ENCODE data around the gene MTFMT.

Gene MTFMT

GRCh38 chr15:65067317-65067644, 37.8 kb upstream of the MTFMT start:
- DNase-seq (ENCODE audit: low read depth) = no peak
- peak overlapping the region; percentile 16 for H3K4me3 ChIP-seq (ENCODE audit: control insufficient read depth, low read depth, low read length)
- TF ChIP-seq, protein P1, sequence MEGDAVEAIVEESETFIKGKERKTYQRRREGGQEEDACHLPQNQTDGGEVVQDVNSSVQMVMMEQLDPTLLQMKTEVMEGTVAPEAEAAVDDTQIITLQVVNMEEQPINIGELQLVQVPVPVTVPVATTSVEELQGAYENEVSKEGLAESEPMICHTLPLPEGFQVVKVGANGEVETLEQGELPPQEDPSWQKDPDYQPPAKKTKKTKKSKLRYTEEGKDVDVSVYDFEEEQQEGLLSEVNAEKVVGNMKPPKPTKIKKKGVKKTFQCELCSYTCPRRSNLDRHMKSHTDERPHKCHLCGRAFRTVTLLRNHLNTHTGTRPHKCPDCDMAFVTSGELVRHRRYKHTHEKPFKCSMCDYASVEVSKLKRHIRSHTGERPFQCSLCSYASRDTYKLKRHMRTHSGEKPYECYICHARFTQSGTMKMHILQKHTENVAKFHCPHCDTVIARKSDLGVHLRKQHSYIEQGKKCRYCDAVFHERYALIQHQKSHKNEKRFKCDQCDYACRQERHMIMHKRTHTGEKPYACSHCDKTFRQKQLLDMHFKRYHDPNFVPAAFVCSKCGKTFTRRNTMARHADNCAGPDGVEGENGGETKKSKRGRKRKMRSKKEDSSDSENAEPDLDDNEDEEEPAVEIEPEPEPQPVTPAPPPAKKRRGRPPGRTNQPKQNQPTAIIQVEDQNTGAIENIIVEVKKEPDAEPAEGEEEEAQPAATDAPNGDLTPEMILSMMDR (conservative IDR thresholded peaks at IDR 0.05; ENCODE audit: control insufficient read depth, insufficient read depth, low read depth, low read length) = no peak

DNA sequence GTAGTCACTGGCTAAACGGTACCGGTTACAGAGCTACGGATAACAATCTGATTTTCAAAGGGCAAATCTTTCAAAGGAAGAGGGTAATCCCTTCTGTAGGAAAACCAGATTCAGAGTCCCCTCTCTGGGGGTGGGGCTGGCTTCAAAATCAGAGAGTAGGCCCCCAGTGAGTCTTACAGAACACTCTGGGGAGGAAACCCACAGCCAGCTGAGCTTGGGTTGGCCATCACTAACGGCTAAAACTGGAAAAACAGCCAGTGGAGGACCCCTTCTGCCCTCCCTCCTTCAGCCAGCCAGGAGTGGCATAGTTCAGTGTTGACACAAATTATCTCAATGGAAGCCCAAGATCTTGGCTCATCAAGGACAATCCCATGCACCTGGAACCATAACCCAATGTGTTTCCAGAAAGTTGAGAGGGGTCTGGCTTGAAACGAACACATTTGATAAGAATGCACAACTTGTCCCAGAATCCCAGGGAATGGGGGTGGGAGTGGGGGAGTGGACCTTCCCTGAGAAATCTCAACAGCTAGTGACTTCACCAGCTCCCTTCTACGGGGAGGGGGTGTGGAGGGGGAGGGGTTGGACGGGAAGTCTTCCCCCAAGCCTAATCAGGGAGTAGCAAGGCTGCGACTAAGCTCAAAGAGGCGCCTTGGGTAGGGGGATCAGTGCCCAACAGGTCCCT, 37.3 kb upstream of the MTFMT start:
- no peak overlapping the region for H3K4me3 ChIP-seq (ENCODE audit: control insufficient read depth, low read depth, low read length)
- TF ChIP-seq, protein P1 (conservative IDR thresholded peaks at IDR 0.05; ENCODE audit: control insufficient read depth, insufficient read depth, low read depth, low read length) = no peak
- DNase-seq (ENCODE audit: low read depth) = no peak

DNA sequence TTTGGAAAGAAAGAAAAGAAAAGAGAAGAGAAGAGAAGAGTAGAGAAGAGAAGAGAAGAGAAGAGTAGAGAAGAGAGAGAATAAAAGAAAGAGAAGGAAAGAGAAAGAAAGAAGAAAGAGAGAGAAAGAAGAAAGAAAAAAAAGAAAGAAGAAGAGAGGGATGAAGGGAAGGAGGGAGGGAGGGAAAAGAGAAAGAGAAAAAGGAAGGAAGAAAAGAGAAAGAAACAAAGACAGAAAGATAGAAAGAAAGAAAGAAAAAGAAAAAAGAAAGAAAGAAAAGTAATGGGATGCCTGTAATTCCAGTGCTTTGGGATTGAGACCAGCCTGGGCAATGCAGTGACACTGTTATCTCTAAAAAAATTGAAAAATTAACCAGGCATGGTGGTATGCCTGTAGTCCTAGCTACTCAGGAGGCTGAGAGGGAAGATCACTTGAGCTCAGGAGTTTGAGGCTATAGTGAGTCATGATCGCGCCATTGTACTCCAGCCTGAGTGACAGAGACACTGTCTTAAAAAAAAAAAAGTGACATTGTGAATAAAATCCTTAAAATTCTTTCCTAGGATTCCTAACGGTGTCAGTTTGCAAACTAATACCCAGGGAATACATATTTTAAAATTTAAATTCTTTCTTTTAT, 36.7 kb upstream of the MTFMT start:
- DNase-seq (ENCODE audit: low read depth) = peak; percentile 50
- TF ChIP-seq, protein P1 (conservative IDR thresholded peaks at IDR 0.05; ENCODE audit: control insufficient read depth, insufficient read depth, low read depth, low read length) = no peak
- no peak overlapping the region for H3K4me3 ChIP-seq (ENCODE audit: control insufficient read depth, low read depth, low read length)

- TF ChIP-seq, protein P1 (conservative IDR thresholded peaks at IDR 0.05; ENCODE audit: control insufficient read depth, insufficient read depth, low read depth, low read length) = no peak
- DNase-seq (ENCODE audit: low read depth) = no peak
- H3K4me3 ChIP-seq (ENCODE audit: control insufficient read depth, low read depth, low read length) = no peak overlapping the region
Measured at GRCh38 chr15:65062726-65063125, 33.3 kb upstream of the MTFMT start.

DNA sequence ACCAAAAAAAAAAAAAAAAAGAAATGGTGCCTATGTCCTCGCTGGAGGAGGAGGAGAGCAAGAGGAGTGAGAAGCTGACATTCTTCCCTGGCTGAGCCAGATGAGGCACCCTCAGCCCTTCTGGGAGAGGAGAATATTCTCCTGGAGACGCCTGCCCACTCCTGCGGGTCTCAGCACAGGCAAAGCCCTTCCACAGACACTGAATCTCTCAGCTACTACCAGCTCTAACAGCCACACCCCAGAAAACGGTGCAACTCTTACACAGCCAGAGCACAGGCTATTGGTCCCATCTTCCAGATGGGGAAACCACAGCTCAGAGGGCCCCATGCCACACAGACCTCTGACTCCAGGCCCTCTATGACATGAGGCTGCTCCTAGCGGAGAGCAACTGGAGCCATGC, 32.6 kb upstream of the MTFMT start:
- TF ChIP-seq, protein P1 (conservative IDR thresholded peaks at IDR 0.05; ENCODE audit: control insufficient read depth, insufficient read depth, low read depth, low read length) = no peak
- H3K4me3 ChIP-seq (ENCODE audit: control insufficient read depth, low read depth, low read length) = no peak overlapping the region
- no peak for DNase-seq (ENCODE audit: low read depth)

DNA sequence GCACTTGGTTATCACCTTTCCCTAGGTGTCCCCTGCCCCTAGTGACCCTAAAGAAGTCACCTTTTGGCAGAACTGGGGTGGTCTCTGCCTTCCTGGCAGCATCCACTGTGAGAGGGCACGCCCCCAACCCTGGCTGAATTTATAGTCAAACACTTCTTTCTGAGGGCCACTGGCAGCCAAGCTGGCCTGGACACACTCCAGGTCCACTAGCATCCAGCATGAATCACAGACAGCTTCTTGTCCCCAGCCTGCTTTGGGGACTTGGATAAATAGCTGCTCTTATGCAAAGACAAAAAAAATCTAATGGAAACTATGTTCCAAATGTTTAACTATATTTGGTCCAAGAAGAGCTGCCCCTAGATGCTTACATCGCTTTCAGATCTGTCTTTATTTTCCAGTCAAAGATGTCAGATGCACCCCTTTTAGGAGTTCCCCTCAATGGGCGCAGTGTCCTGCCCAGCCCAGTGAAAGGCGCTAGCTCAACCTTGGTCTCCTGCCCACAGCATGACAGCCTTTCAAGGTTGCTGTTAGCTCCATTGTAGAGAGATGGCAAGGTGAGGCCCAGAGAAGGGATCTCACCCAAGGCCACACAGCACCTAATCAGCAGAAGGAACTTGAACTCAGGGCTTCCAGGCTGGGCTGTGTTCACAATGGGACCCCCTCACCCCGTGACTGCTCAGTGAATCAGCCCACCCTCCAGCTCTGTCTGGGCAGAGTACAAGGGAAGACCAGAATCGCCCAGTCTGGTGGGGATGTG, 31.4 kb upstream of the MTFMT start:
- no peak for DNase-seq (ENCODE audit: low read depth)
- H3K4me3 ChIP-seq (ENCODE audit: control insufficient read depth, low read depth, low read length) = no peak overlapping the region
- TF ChIP-seq, protein P1 (conservative IDR thresholded peaks at IDR 0.05; ENCODE audit: control insufficient read depth, insufficient read depth, low read depth, low read length) = no peak
